NB4 (cell line): ENCODE data around the gene APPL2.

Experiments
- DNase-seq: peaks from one replicate; pipeline ENCODE4 v3.0.0; 2010; ENCODE audit warnings: low read depth
- H3K4me3 ChIP-seq: one replicate; pipeline ENCODE4 v1.5.1; 2011; ENCODE audit warnings: mild to moderate bottlenecking, low read depth, low read length, moderate library complexity
- MAX ChIP-seq: IDR thresholded peaks from 2 replicates; pipeline ENCODE4 v1.6.1; 2011; ENCODE audit warnings: low read depth, low read length
- MYC ChIP-seq: IDR thresholded peaks from 2 replicates; pipeline ENCODE4 v1.6.1; 2011; ENCODE audit warnings: low read depth, low read length
- POLR2A ChIP-seq: IDR thresholded peaks from 2 replicates; pipeline ENCODE4 v1.6.1; 2011; ENCODE audit warnings: mild to moderate bottlenecking; ENCODE audit not compliant: insufficient read length; ENCODE audit errors: extremely low read depth
- TF ChIP-seq, protein P1 (sequence below): IDR thresholded peaks from one replicate; pipeline ENCODE4 v1.5.1; 2012; ENCODE audit warnings: low read depth, low read length

The APPL2 gene

DNA sequence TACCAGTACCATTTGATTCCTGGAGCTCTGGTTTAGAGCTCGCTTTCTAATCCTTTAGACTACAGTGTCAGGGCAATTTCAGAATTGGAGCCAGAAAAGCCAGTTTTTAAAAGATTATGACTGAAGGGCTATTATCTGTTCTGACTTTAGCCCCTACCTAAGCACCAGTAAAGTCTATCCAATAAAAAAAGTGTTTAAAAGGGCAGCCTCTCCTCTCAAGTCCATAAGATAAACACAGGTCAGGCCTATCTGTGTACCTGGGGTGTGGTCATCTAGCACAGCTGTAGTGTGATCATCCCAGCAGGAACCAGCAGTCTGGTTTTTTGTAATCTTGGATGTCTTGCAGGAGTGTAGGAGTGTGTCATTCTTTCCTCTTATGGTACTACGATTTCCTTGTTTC lies 6.6 kb downstream of the APPL2 start:
- H3K4me3 ChIP-seq = no peak overlapping the region
- TF ChIP-seq, protein P1, sequence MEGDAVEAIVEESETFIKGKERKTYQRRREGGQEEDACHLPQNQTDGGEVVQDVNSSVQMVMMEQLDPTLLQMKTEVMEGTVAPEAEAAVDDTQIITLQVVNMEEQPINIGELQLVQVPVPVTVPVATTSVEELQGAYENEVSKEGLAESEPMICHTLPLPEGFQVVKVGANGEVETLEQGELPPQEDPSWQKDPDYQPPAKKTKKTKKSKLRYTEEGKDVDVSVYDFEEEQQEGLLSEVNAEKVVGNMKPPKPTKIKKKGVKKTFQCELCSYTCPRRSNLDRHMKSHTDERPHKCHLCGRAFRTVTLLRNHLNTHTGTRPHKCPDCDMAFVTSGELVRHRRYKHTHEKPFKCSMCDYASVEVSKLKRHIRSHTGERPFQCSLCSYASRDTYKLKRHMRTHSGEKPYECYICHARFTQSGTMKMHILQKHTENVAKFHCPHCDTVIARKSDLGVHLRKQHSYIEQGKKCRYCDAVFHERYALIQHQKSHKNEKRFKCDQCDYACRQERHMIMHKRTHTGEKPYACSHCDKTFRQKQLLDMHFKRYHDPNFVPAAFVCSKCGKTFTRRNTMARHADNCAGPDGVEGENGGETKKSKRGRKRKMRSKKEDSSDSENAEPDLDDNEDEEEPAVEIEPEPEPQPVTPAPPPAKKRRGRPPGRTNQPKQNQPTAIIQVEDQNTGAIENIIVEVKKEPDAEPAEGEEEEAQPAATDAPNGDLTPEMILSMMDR = no peak
- no peak for TF ChIP-seq MAX
- TF ChIP-seq POLR2A = no peak
- no peak for TF ChIP-seq MYC

GRCh38 chr12:105228966-105229365 lies 7.0 kb downstream of the APPL2 start:
- H3K4me3 ChIP-seq = no peak overlapping the region
- DNase-seq = no peak
- no peak for TF ChIP-seq MAX
- TF ChIP-seq MYC = no peak
- TF ChIP-seq, protein P1 = no peak

More for the DNA sequence above, 6.6 kb downstream of the APPL2 start:
- DNase-seq = no peak

- TF ChIP-seq MAX = no peak
- no peak for TF ChIP-seq POLR2A
- no peak for TF ChIP-seq MYC
- TF ChIP-seq, protein P1 = no peak
- no peak for DNase-seq
- no peak overlapping the region for H3K4me3 ChIP-seq
Measured at GRCh38 chr12:105228494-105228893, 7.5 kb downstream of the APPL2 start.

- no peak overlapping the region for H3K4me3 ChIP-seq
- DNase-seq = no peak
- TF ChIP-seq, protein P1 = no peak
- no peak for TF ChIP-seq MAX
- no peak for TF ChIP-seq MYC
- no peak for TF ChIP-seq POLR2A
Measured at GRCh38 chr12:105227879-105228278, 8.1 kb downstream of the APPL2 start.

GRCh38 chr12:105226219-105226618 lies 9.8 kb downstream of the APPL2 start:
- H3K4me3 ChIP-seq = no peak overlapping the region
- TF ChIP-seq POLR2A (no peak), MAX (0 out of 2 replicates have a peak, but pooled peaks have one; percentile 8)
- DNase-seq = no peak

- no peak for TF ChIP-seq MYC
- TF ChIP-seq MAX = no peak
- TF ChIP-seq POLR2A = no peak
- H3K4me3 ChIP-seq = no peak overlapping the region
- DNase-seq = no peak
Measured at GRCh38 chr12:105225505-105226015, 10.4 kb downstream of the APPL2 start.
